ENCODE results near the gene GALNT9.

GALNT9 gene

GRCh38 chr12:132367852-132368251, 38.5 kb upstream of the GALNT9 start:
- TF ChIP-seq CTCF (IDR thresholded peaks at IDR 0.05; ENCODE audit: insufficient read depth, missing control alignments), result no peak
- no peak for DNase-seq (ENCODE audit: insufficient read length, low spot score)
- FAIRE-seq, result no peak

- TF ChIP-seq CTCF (IDR thresholded peaks at IDR 0.05; ENCODE audit: insufficient read depth, missing control alignments), result no peak
- no peak for FAIRE-seq
- no peak for DNase-seq (ENCODE audit: insufficient read length, low spot score)
Observed at GRCh38 chr12:132367071-132367851, 37.9 kb upstream of the GALNT9 start.

- no peak for TF ChIP-seq CTCF (IDR thresholded peaks at IDR 0.05; ENCODE audit: insufficient read depth, missing control alignments)
- FAIRE-seq, result no peak
Observed at GRCh38 chr12:132366341-132366861, 37.0 kb upstream of the GALNT9 start.

GRCh38 chr12:132365226-132365625, 35.8 kb upstream of the GALNT9 start:
- no peak for TF ChIP-seq CTCF (IDR thresholded peaks at IDR 0.05; ENCODE audit: insufficient read depth, missing control alignments)
- FAIRE-seq (no peak), DNase-seq (ENCODE audit: insufficient read length, low spot score) (no peak)

More at GRCh38 chr12:132366341-132366861, 37.0 kb upstream of the GALNT9 start:
- DNase-seq (ENCODE audit: insufficient read length, low spot score), result no peak

GRCh38 chr12:132364348-132364902, 35.0 kb upstream of the GALNT9 start:
- FAIRE-seq (no peak), DNase-seq (ENCODE audit: insufficient read length, low spot score) (no peak)
- TF ChIP-seq CTCF (IDR thresholded peaks at IDR 0.05; ENCODE audit: insufficient read depth, missing control alignments), result no peak

- DNase-seq (ENCODE audit: insufficient read length, low spot score) (no peak), FAIRE-seq (no peak)
- no peak for TF ChIP-seq CTCF (IDR thresholded peaks at IDR 0.05; ENCODE audit: insufficient read depth, missing control alignments)
Observed at GRCh38 chr12:132363661-132364347, 34.4 kb upstream of the GALNT9 start.
